Type B pancreatic cell (in vitro differentiated cells): ENCODE data around the gene NUP133. TPM values are rescaled to one million over a fixed set of nuclear protein-coding genes. Genes with fewer than 3 reads are reported as not detected.

Experiments
- DNase-seq: peaks from one replicate; pipeline ENCODE4 v3.0.0; 2021; ENCODE audit warnings: mixed read lengths; ENCODE audit not compliant: unreplicated experiment; ENCODE audit errors: extremely low spot score
- H3K27ac Mint-ChIP-seq: 2 replicates; pipeline ENCODE4 v1.8.0; 2021; ENCODE audit warnings: mild to moderate bottlenecking, mixed read lengths
- H3K27me3 Mint-ChIP-seq: 2 replicates; pipeline ENCODE4 v1.8.0; 2021; ENCODE audit warnings: mixed read lengths
- H3K36me3 Mint-ChIP-seq: 2 replicates; pipeline ENCODE4 v1.8.0; 2021; ENCODE audit warnings: mixed read lengths
- H3K4me1 Mint-ChIP-seq: one replicate; pipeline ENCODE4 v1.8.0; 2021; ENCODE audit warnings: mixed read lengths; ENCODE audit not compliant: unreplicated experiment
- H3K4me3 Mint-ChIP-seq: 2 replicates; pipeline ENCODE4 v1.8.0; 2021; ENCODE audit warnings: mild to moderate bottlenecking, mixed read lengths
- H3K9me3 Mint-ChIP-seq: 2 replicates; pipeline ENCODE4 v1.8.0; 2021; ENCODE audit warnings: mixed read lengths
- CTCF ChIP-seq: fragments of 200-600 bp; sonication (generic); conservative IDR thresholded peaks from 2 replicates; pipeline ENCODE4 v1.5.0; 2021; ENCODE audit warnings: antibody characterized with exemption, mild to moderate bottlenecking
- total RNA-seq: library from RNA; stranded (reverse); gene quantifications from 2 replicates; pipeline ENCODE4 v1.2.1, GENCODE V29; 2021; ENCODE audit warnings: low replicate concordance

The NUP133 gene
- total RNA-seq, 1 donor from 2014 or later = 53.9 TPM

GRCh38 chr1:229412056-229412455 lies 96.1 kb downstream of the NUP133 start:
- Mint-ChIP-seq H3K27ac (no peak overlapping the region), H3K4me1 (peaks cover 17% of the 10 kb centered on the region), H3K4me3 (no peak overlapping the region), H3K36me3 (no peaks in the 10 kb centered on the region), H3K27me3 (peaks cover 24% of the 10 kb centered on the region), H3K9me3 (no peaks in the 10 kb centered on the region)
- no peak for TF ChIP-seq CTCF
- DNase-seq = no peak

- Mint-ChIP-seq H3K9me3 (no peaks in the 10 kb centered on the region), H3K36me3 (no peaks in the 10 kb centered on the region), H3K4me3 (no peak overlapping the region), H3K27ac (no peak overlapping the region), H3K4me1 (peaks cover 22% of the 10 kb centered on the region), H3K27me3 (peaks cover 30% of the 10 kb centered on the region)
- no peak for TF ChIP-seq CTCF
- DNase-seq = no peak
These were observed 96.6 kb downstream of the NUP133 start for GRCh38 chr1:229411434-229412055.

DNA sequence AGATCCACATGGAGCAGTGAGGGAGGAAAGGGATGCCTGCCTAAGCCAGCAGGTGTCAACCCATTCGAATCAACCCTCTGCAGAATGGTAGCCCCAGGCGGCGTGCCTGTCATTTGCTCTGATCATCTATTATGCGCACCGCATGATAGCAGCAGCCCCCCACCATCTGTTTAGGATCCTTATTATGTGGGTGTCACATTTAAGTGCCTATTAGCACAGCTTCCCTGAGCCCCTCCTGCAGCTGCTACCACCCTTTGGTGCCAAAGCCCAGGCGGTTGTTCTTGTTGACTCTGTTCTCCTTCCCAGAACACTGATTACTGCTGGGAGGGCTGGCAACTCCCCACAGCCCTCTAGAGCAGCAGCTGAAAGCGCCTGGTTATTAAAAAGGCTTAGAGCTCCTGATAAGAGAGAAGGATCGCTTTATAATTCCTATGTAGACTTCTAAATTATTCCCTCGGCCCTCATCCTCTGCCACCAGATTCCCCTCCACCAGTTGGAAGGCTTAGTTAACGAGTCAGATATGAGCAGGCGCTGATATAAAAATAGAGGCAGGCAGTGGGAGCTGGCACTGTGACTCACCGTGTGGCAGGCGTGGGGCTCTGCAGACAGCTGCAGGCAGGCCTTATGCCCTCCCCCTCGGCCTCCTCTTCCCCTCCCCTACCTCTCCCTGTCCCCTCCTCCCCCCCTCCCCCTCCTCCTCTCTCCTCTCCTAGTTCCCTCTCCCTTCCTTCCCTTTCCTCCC lies 97.3 kb downstream of the NUP133 start:
- DNase-seq = no peak

DNA sequence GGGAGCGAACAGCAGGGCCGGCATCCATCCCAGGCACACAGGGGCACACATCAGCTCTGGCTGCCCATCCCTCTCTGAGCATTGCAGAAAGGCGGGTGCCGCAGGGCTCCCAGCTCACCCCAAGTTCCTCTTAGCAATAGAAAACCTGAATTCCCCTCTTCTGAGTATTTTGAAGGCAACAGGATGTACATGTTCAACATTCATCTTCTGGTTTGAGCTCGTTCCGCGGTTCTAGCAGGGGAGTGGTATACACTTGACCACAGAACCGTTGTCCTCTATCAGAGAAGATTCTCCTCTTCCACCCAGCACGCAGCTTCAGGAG lies 97.8 kb downstream of the NUP133 start:
- no peak for TF ChIP-seq CTCF
- Mint-ChIP-seq H3K4me1 (peaks cover 23% of the 10 kb centered on the region), H3K9me3 (no peaks in the 10 kb centered on the region), H3K36me3 (no peaks in the 10 kb centered on the region), H3K27ac (no peak overlapping the region), H3K4me3 (no peak overlapping the region), H3K27me3 (peaks cover 36% of the 10 kb centered on the region)
- DNase-seq = no peak

More for the DNA sequence above, 97.3 kb downstream of the NUP133 start:
- Mint-ChIP-seq H3K27me3 (peaks cover 30% of the 10 kb centered on the region), H3K27ac (no peak overlapping the region), H3K9me3 (no peaks in the 10 kb centered on the region), H3K4me3 (peak overlapping the region; percentile 9), H3K36me3 (no peaks in the 10 kb centered on the region), H3K4me1 (peaks cover 23% of the 10 kb centered on the region)
- peak; percentile 31 for TF ChIP-seq CTCF

DNA sequence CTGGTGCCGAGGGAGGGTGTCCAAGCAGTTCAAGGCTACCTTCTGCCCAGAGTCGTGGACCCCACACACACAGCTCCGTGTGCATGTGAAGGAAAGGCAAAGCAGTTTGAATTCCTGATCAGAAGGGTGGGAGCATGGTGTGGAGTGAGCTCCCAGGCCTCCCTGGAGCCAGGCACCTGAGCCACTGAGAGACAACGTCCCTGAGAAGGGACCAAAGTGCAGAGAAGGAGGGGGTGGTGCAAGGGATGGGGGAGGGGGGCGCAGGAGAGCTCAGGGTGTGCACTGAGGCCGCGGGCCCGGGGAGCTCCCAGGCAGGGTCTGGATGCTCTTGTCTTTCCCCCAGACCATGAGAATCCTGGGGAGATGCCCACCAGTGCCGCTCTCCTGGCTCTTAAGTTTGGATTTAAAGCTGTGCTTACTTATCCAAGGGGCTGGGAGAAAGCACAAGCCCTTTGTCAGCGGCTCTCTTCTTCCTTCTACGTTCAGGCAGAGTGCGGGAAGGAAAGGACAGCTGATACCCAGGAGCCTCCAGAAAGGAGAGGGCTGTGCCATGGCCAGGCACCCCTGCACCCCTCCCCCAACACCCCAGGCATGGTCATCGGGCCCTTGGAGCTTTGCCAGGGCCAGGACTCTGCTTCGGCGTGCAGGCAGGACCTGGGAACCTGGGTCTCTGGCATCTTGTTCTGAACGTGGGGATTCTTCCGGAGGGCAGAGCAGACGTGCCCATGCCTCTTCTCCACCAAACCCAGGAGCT lies 98.3 kb downstream of the NUP133 start:
- peaks cover 39% of the 10 kb centered on the region for H3K27me3 Mint-ChIP-seq
- H3K27ac Mint-ChIP-seq = peak overlapping the region; percentile 61
- H3K9me3 Mint-ChIP-seq = no peaks in the 10 kb centered on the region
- no peak overlapping the region for H3K4me3 Mint-ChIP-seq
- no peak for DNase-seq
- peaks cover 23% of the 10 kb centered on the region for H3K4me1 Mint-ChIP-seq
- no peaks in the 10 kb centered on the region for H3K36me3 Mint-ChIP-seq
- TF ChIP-seq CTCF = no peak
